ENCODE results near the gene EFR3B. TPM values are rescaled to one million over a fixed set of nuclear protein-coding genes. Genes with fewer than 3 reads are reported as not detected.

Gene EFR3B
- total RNA-seq, 1 donor from 2014 or later = 17.2 TPM

DNA sequence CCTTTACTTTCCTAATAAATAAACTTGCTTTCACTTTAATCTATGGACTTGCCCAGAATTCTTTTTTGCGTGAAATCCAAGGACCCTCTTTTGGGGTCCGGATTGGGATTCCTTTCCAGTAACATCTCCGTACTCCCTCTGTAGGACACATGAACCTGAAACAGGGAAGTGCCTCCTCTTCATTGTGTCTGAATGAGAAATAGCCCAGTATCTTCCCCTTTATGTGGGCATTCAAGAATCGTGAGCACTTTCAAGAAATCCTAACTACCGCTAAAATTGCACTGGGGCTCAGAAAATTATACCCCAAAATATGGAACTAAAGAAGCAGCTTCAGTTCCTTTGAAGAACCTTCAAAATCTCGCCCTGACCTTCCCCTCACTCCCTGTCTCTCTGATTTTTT is 134.3 kb downstream of the EFR3B start:
- H3K9me3 Mint-ChIP-seq = no peaks in the 10 kb centered on the region
- Histone ChIP-seq H3K9me3 (ENCODE audit: low read depth) (no peaks in the 10 kb centered on the region), H3F3A (ENCODE audit: low read depth) (peaks cover 16% of the 10 kb centered on the region), H3K79me2 (ENCODE audit: low read depth) (no peaks in the 10 kb centered on the region), H3K4me1 (peaks cover 26% of the 10 kb centered on the region), H3K4me3 (no peak overlapping the region), H3K4me2 (no peak overlapping the region), H4K20me1 (ENCODE audit: low read depth) (no peaks in the 10 kb centered on the region), H3K27ac (no peak overlapping the region), H3K36me3 (no peaks in the 10 kb centered on the region), H2AFZ (replicated peaks) (no peak overlapping the region), H3K9ac (no peak overlapping the region), H3K27me3 (peaks cover 28% of the 10 kb centered on the region)
- H3K4me1 Mint-ChIP-seq = peaks cover 36% of the 10 kb centered on the region
- H3K36me3 Mint-ChIP-seq = no peaks in the 10 kb centered on the region
- TF ChIP-seq, protein P1, sequence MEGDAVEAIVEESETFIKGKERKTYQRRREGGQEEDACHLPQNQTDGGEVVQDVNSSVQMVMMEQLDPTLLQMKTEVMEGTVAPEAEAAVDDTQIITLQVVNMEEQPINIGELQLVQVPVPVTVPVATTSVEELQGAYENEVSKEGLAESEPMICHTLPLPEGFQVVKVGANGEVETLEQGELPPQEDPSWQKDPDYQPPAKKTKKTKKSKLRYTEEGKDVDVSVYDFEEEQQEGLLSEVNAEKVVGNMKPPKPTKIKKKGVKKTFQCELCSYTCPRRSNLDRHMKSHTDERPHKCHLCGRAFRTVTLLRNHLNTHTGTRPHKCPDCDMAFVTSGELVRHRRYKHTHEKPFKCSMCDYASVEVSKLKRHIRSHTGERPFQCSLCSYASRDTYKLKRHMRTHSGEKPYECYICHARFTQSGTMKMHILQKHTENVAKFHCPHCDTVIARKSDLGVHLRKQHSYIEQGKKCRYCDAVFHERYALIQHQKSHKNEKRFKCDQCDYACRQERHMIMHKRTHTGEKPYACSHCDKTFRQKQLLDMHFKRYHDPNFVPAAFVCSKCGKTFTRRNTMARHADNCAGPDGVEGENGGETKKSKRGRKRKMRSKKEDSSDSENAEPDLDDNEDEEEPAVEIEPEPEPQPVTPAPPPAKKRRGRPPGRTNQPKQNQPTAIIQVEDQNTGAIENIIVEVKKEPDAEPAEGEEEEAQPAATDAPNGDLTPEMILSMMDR (IDR thresholded peaks at IDR 0.05) = no peak
- TF ChIP-seq EZH2phosphoT487 (IDR thresholded peaks at IDR 0.05) (no peak), EZH2 (IDR thresholded peaks at IDR 0.05) (no peak)
- peaks cover 16% of the 10 kb centered on the region for H3K27me3 Mint-ChIP-seq (ENCODE audit: insufficient read depth, low read depth)
- no peak overlapping the region for H3K4me3 Mint-ChIP-seq
- peak overlapping the region; percentile 61 for H3K27ac Mint-ChIP-seq
- DNase-seq (ENCODE audit: low spot score) = no peak

DNA sequence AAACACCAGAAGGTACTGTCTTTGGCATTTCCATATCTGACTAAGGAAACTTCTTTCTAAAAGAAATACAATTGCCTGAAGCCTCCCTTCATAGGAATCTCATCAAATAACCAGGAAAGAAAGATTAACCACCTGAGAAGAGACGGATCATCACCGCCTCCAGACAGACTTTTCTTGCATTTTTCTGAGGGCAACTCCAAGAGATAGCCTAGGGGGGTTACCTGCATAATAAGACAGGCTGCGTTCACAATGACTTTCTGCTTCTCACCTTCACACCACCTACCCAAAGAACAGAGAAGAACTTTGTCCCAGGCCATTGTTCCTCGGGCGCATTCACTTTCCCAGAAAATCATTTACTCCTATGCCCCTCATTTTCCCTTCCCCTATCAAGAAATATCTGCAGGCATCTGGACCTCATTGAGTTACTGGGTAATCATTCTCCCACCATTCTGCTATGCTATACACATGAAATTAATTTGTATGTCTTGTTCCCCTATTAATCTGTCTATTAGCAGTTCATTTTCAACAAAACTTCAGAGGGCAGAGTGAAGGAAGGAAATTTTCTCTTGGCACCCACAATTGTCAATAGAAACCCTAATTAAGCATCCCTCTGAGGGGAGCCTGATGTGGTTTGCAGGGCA is 134.8 kb downstream of the EFR3B start:
- H4K20me1 ChIP-seq (ENCODE audit: low read depth) = no peaks in the 10 kb centered on the region
- no peaks in the 10 kb centered on the region for H3K36me3 Mint-ChIP-seq
- H2AFZ ChIP-seq (replicated peaks) = no peak overlapping the region
- peaks cover 36% of the 10 kb centered on the region for H3K4me1 Mint-ChIP-seq
- H3K9ac ChIP-seq = no peak overlapping the region
- peaks cover 14% of the 10 kb centered on the region for H3K27me3 Mint-ChIP-seq (ENCODE audit: insufficient read depth, low read depth)
- peaks cover 16% of the 10 kb centered on the region for H3F3A ChIP-seq (ENCODE audit: low read depth)
- H3K27me3 ChIP-seq = peaks cover 23% of the 10 kb centered on the region
- DNase-seq (ENCODE audit: low spot score) = no peak
- H3K36me3 ChIP-seq = no peaks in the 10 kb centered on the region
- no peak overlapping the region for H3K4me3 ChIP-seq
- no peak overlapping the region for H3K27ac ChIP-seq
- H3K4me2 ChIP-seq = peak overlapping the region; percentile 17
- peak overlapping the region; percentile 13 for H3K27ac Mint-ChIP-seq
- H3K4me1 ChIP-seq = peaks cover 26% of the 10 kb centered on the region
- H3K9me3 Mint-ChIP-seq = no peaks in the 10 kb centered on the region
- H3K4me3 Mint-ChIP-seq = no peak overlapping the region
- H3K9me3 ChIP-seq (ENCODE audit: low read depth) = no peaks in the 10 kb centered on the region
- H3K79me2 ChIP-seq (ENCODE audit: low read depth) = no peaks in the 10 kb centered on the region
- TF ChIP-seq EZH2phosphoT487 (IDR thresholded peaks at IDR 0.05) (no peak), EZH2 (IDR thresholded peaks at IDR 0.05) (no peak)
- TF ChIP-seq, protein P1 (IDR thresholded peaks at IDR 0.05) = no peak

DNA sequence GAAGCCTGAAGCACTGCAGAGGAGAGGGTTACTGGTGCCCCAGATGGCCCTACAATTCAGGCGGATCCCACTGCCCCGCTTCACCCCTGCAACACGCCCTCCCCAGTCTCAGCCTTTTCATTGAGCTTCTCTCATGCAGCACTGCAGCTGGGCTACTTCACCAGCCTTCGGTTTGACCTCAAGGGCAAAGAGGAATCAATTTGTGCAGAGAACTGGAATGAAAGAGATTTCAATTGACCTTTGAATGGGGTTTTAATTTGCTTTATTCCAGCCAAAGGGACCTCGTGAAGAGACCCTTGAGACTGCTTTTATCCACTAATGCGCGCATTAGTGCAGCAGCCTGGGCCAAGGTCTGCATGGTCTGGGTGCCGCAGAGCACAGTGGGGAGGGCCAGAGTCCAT is 135.3 kb downstream of the EFR3B start:
- Histone ChIP-seq H3K4me2 (peak overlapping the region; percentile 17), H3F3A (ENCODE audit: low read depth) (peaks cover 16% of the 10 kb centered on the region), H3K9ac (no peak overlapping the region), H3K79me2 (ENCODE audit: low read depth) (no peaks in the 10 kb centered on the region), H3K9me3 (ENCODE audit: low read depth) (no peaks in the 10 kb centered on the region), H3K4me1 (peaks cover 26% of the 10 kb centered on the region), H3K36me3 (no peaks in the 10 kb centered on the region), H3K27ac (no peak overlapping the region), H3K27me3 (peaks cover 18% of the 10 kb centered on the region), H3K4me3 (no peak overlapping the region), H4K20me1 (ENCODE audit: low read depth) (no peaks in the 10 kb centered on the region), H2AFZ (replicated peaks) (no peak overlapping the region)
- Mint-ChIP-seq H3K27me3 (ENCODE audit: insufficient read depth, low read depth) (peaks cover 14% of the 10 kb centered on the region), H3K27ac (peak overlapping the region; percentile 91), H3K9me3 (peaks cover 4% of the 10 kb centered on the region), H3K4me1 (peaks cover 36% of the 10 kb centered on the region), H3K36me3 (no peaks in the 10 kb centered on the region), H3K4me3 (peak overlapping the region; percentile 65)
- TF ChIP-seq, protein P1 (IDR thresholded peaks at IDR 0.05) = no peak
- TF ChIP-seq EZH2 (IDR thresholded peaks at IDR 0.05) = no peak
- no peak for TF ChIP-seq EZH2phosphoT487 (IDR thresholded peaks at IDR 0.05)
- DNase-seq (ENCODE audit: low spot score) = peak; percentile 77

All from neural progenitor cell (in vitro differentiated cells).